ENCODE results near the gene DGKI. TPM values are rescaled to one million over a fixed set of nuclear protein-coding genes. Genes with fewer than 3 reads are reported as not detected.
A peak's percentile ranks its signal among the peaks of the same experiment; 100 is the strongest.

Gene DGKI
- total RNA-seq, 1 donor from 2014 or later: 2.2 TPM

GRCh38 chr7:137579913-137580640, 266.7 kb downstream of the DGKI start:
- H3K9me3 Mint-ChIP-seq: peaks cover 3% of the 10 kb centered on the region
- peaks cover 9% of the 10 kb centered on the region for H3K36me3 Mint-ChIP-seq (ENCODE audit: low read depth)
- TF ChIP-seq, protein P1, sequence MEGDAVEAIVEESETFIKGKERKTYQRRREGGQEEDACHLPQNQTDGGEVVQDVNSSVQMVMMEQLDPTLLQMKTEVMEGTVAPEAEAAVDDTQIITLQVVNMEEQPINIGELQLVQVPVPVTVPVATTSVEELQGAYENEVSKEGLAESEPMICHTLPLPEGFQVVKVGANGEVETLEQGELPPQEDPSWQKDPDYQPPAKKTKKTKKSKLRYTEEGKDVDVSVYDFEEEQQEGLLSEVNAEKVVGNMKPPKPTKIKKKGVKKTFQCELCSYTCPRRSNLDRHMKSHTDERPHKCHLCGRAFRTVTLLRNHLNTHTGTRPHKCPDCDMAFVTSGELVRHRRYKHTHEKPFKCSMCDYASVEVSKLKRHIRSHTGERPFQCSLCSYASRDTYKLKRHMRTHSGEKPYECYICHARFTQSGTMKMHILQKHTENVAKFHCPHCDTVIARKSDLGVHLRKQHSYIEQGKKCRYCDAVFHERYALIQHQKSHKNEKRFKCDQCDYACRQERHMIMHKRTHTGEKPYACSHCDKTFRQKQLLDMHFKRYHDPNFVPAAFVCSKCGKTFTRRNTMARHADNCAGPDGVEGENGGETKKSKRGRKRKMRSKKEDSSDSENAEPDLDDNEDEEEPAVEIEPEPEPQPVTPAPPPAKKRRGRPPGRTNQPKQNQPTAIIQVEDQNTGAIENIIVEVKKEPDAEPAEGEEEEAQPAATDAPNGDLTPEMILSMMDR (conservative IDR thresholded peaks at IDR 0.05): no peak
- no peaks in the 10 kb centered on the region for H3K27me3 Mint-ChIP-seq (ENCODE audit: low read depth)
- peak overlapping the region; percentile 43 for H3K4me3 Mint-ChIP-seq
- DNase-seq (ENCODE audit: low read depth, low spot score): no peak
- peaks cover 45% of the 10 kb centered on the region for H3K4me1 Mint-ChIP-seq
- peak overlapping the region; percentile 78 for H3K27ac Mint-ChIP-seq (ENCODE audit: unreplicated experiment)

DNA sequence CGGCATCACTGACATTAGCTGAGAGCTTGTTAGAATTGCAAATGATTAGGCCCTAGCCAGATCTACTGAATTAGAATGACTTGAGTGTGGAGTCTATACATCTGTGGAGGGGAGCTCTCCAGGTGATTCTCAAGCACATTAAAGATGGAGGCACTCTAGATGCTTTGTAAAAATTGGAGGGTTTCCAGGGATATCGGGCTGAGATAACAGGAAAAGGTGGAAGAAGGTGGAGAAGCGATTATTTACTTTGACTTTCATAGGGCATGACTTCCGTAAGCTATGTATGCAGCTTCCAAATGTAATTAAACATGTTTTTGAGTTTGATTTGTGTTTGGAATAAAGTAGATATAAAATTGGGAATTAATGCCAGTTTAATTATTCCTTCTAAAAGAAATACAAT, 268.2 kb downstream of the DGKI start:
- DNase-seq (ENCODE audit: low read depth, low spot score): no peak
- H3K9me3 Mint-ChIP-seq: peaks cover 3% of the 10 kb centered on the region
- no peaks in the 10 kb centered on the region for H3K27me3 Mint-ChIP-seq (ENCODE audit: low read depth)
- H3K36me3 Mint-ChIP-seq (ENCODE audit: low read depth): peaks cover 6% of the 10 kb centered on the region
- peak overlapping the region; percentile 1 for H3K4me3 Mint-ChIP-seq
- no peak overlapping the region for H3K27ac Mint-ChIP-seq (ENCODE audit: unreplicated experiment)
- peaks cover 49% of the 10 kb centered on the region for H3K4me1 Mint-ChIP-seq
- TF ChIP-seq, protein P1 (conservative IDR thresholded peaks at IDR 0.05): no peak

- no peak overlapping the region for H3K4me3 Mint-ChIP-seq
- no peak for DNase-seq (ENCODE audit: low read depth, low spot score)
- H3K4me1 Mint-ChIP-seq: peaks cover 58% of the 10 kb centered on the region
- peaks cover 3% of the 10 kb centered on the region for H3K9me3 Mint-ChIP-seq
- TF ChIP-seq, protein P1 (conservative IDR thresholded peaks at IDR 0.05): no peak
- no peak overlapping the region for H3K27ac Mint-ChIP-seq (ENCODE audit: unreplicated experiment)
- no peaks in the 10 kb centered on the region for H3K27me3 Mint-ChIP-seq (ENCODE audit: low read depth)
- peaks cover 6% of the 10 kb centered on the region for H3K36me3 Mint-ChIP-seq (ENCODE audit: low read depth)
Observed at GRCh38 chr7:137577184-137577583, 269.6 kb downstream of the DGKI start.

DNA sequence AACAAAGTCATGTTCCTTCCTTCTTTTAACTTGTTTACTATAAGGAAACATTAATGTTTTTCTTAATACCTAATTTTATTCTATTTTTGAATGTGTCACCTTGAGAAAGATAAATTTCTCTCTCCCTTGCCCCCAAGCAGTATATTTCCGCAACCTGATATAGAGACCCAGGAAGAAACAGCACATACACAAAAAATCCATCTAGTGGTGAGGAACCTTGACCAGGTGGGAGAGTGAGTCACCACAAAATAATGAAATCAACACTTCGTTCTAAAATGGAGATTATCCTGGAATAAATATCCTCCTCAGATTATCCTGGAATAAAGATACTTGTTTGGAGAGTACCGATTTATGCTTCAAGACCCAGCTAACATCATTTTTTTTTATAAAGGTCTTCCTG, 270.3 kb downstream of the DGKI start:
- Mint-ChIP-seq H3K4me3 (no peak overlapping the region), H3K4me1 (peaks cover 56% of the 10 kb centered on the region), H3K27me3 (ENCODE audit: low read depth) (no peaks in the 10 kb centered on the region), H3K9me3 (peaks cover 3% of the 10 kb centered on the region), H3K27ac (ENCODE audit: unreplicated experiment) (no peak overlapping the region), H3K36me3 (ENCODE audit: low read depth) (peaks cover 6% of the 10 kb centered on the region)
- TF ChIP-seq, protein P1 (conservative IDR thresholded peaks at IDR 0.05): no peak
- no peak for DNase-seq (ENCODE audit: low read depth, low spot score)

GRCh38 chr7:137574812-137575211, 272.0 kb downstream of the DGKI start:
- H3K4me3 Mint-ChIP-seq: no peak overlapping the region
- peaks cover 44% of the 10 kb centered on the region for H3K4me1 Mint-ChIP-seq
- no peaks in the 10 kb centered on the region for H3K27me3 Mint-ChIP-seq (ENCODE audit: low read depth)
- TF ChIP-seq, protein P1 (conservative IDR thresholded peaks at IDR 0.05): no peak
- DNase-seq (ENCODE audit: low read depth, low spot score): no peak
- peaks cover 3% of the 10 kb centered on the region for H3K9me3 Mint-ChIP-seq
- peaks cover 6% of the 10 kb centered on the region for H3K36me3 Mint-ChIP-seq (ENCODE audit: low read depth)
- H3K27ac Mint-ChIP-seq (ENCODE audit: unreplicated experiment): no peak overlapping the region

All from neural crest cell (in vitro differentiated cells).